ENCODE measurements around the gene PRKCH. TPM values are rescaled to one million over a fixed set of nuclear protein-coding genes. Genes with fewer than 3 reads are reported as not detected.

PRKCH gene
- total RNA-seq, 1 experiment from 2014 or later: 18.3 TPM

GRCh38 chr14:61388976-61389576 lies 67.7 kb downstream of the PRKCH start:
- no TSS peak for BruUV-seq (replicated peaks)
- Mint-ChIP-seq H3K4me3 (ENCODE audit: unreplicated experiment) (no peak overlapping the region), H3K27ac (ENCODE audit: unreplicated experiment) (no peak overlapping the region), H3K9me3 (ENCODE audit: unreplicated experiment) (no peaks in the 10 kb centered on the region), H3K27me3 (ENCODE audit: insufficient read depth, unreplicated experiment) (no peaks in the 10 kb centered on the region), H3K36me3 (ENCODE audit: insufficient read depth, unreplicated experiment) (no peaks in the 10 kb centered on the region), H3K4me1 (ENCODE audit: low read depth, unreplicated experiment) (peaks cover 8% of the 10 kb centered on the region)
- intact Hi-C loops (cut with micrococcal nuclease; ENCODE audit: unreplicated experiment): loop anchor here (5.0 kb wide), 2 partner anchors 48 to 67 kb away; partner anchors contain the start of gene PRKCH
- CTCF ChIA-PET: no interaction called here
- no peak for TF ChIP-seq CTCF (IDR thresholded peaks at IDR 0.05; ENCODE audit: insufficient read depth in 1 of 2, low read depth in 1 of 2, low read length in 1 of 2, severe bottlenecking in 1 of 2, unreplicated experiment in 1 of 2)
- Histone ChIP-seq H3K36me3 (ENCODE audit: control insufficient read depth, insufficient read depth, low read length) (no peaks in the 10 kb centered on the region), H3K9me3 (no peaks in the 10 kb centered on the region), H3K4me1 (peaks cover 18% of the 10 kb centered on the region), H3K4me3 (ENCODE audit: low read depth, low read length) (no peak overlapping the region), H3K27me3 (replicated peaks; ENCODE audit: control insufficient read depth, insufficient read depth, low read length) (no peaks in the 10 kb centered on the region)
- DNase-seq: no peak
- POLR2A ChIA-PET: no interaction called here

GRCh38 chr14:61391119-61391518 lies 69.7 kb downstream of the PRKCH start:
- peaks cover 18% of the 10 kb centered on the region for H3K4me1 ChIP-seq
- Mint-ChIP-seq H3K36me3 (ENCODE audit: insufficient read depth, unreplicated experiment) (peaks cover 5% of the 10 kb centered on the region), H3K4me1 (ENCODE audit: low read depth, unreplicated experiment) (peaks cover 8% of the 10 kb centered on the region), H3K27me3 (ENCODE audit: insufficient read depth, unreplicated experiment) (no peaks in the 10 kb centered on the region), H3K27ac (ENCODE audit: unreplicated experiment) (no peak overlapping the region), H3K9me3 (ENCODE audit: unreplicated experiment) (no peaks in the 10 kb centered on the region), H3K4me3 (ENCODE audit: unreplicated experiment) (no peak overlapping the region)
- POLR2A ChIA-PET: no interaction called here
- no peaks in the 10 kb centered on the region for H3K36me3 ChIP-seq (ENCODE audit: control insufficient read depth, insufficient read depth, low read length)
- CTCF ChIA-PET: no interaction called here
- intact Hi-C loops (cut with micrococcal nuclease; ENCODE audit: unreplicated experiment): no loop called here
- H3K4me3 ChIP-seq (ENCODE audit: low read depth, low read length): no peak overlapping the region
- BruUV-seq (replicated peaks): no TSS peak
- no peak for TF ChIP-seq CTCF (IDR thresholded peaks at IDR 0.05; ENCODE audit: insufficient read depth in 1 of 2, low read depth in 1 of 2, low read length in 1 of 2, severe bottlenecking in 1 of 2, unreplicated experiment in 1 of 2)
- no peaks in the 10 kb centered on the region for H3K9me3 ChIP-seq
- H3K27me3 ChIP-seq (replicated peaks; ENCODE audit: control insufficient read depth, insufficient read depth, low read length): no peaks in the 10 kb centered on the region
- no peak for DNase-seq

GRCh38 chr14:61392297-61392696 lies 70.9 kb downstream of the PRKCH start:
- Mint-ChIP-seq H3K36me3 (ENCODE audit: insufficient read depth, unreplicated experiment) (peaks cover 5% of the 10 kb centered on the region), H3K27me3 (ENCODE audit: insufficient read depth, unreplicated experiment) (no peaks in the 10 kb centered on the region), H3K9me3 (ENCODE audit: unreplicated experiment) (no peaks in the 10 kb centered on the region), H3K4me1 (ENCODE audit: low read depth, unreplicated experiment) (peaks cover 8% of the 10 kb centered on the region), H3K4me3 (ENCODE audit: unreplicated experiment) (no peak overlapping the region), H3K27ac (ENCODE audit: unreplicated experiment) (no peak overlapping the region)
- no peaks in the 10 kb centered on the region for H3K36me3 ChIP-seq (ENCODE audit: control insufficient read depth, insufficient read depth, low read length)
- no peak overlapping the region for H3K4me3 ChIP-seq (ENCODE audit: low read depth, low read length)
- no peak for TF ChIP-seq CTCF (IDR thresholded peaks at IDR 0.05; ENCODE audit: insufficient read depth in 1 of 2, low read depth in 1 of 2, low read length in 1 of 2, severe bottlenecking in 1 of 2, unreplicated experiment in 1 of 2)
- POLR2A ChIA-PET: no interaction called here
- no TSS peak for BruUV-seq (replicated peaks)
- intact Hi-C loops (cut with micrococcal nuclease; ENCODE audit: unreplicated experiment): no loop called here
- H3K9me3 ChIP-seq: no peaks in the 10 kb centered on the region
- DNase-seq: no peak
- no peaks in the 10 kb centered on the region for H3K27me3 ChIP-seq (replicated peaks; ENCODE audit: control insufficient read depth, insufficient read depth, low read length)
- H3K4me1 ChIP-seq: peaks cover 13% of the 10 kb centered on the region
- CTCF ChIA-PET: no interaction called here
